ENCODE data around the gene ZNF79. TPM values are rescaled to one million over a fixed set of nuclear protein-coding genes. Genes with fewer than 3 reads are reported as not detected.
"Not testable (repeated sequence)": the region's sequence is repeated elsewhere in the genome, so short reads cannot be mapped to it uniquely, and the experiment has no call there.

Gene ZNF79
- total RNA-seq, 1 donor from 2014 or later: 14.1 TPM

DNA sequence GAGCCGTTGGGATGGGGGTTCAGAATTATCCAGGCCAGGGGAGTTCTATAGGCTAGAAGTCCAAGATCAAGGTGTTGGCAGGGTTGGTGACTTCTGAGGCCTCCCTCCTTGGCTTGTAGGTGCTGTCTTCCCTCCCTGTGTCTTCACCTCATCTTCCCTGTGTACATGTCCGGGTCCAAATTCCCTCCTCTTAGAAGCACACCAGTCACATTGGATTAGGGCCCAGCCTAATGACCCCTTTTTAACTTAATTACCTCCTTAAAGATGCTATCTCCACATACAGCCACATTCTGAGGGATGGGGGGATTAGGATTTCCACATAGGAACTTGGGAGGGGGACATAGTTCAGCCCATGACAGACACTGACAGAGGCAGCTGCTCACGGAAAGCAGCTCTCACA is 39.2 kb downstream of the ZNF79 start:
- Mint-ChIP-seq H3K4me3 (no peak overlapping the region), H3K27ac (peak overlapping the region; percentile 70), H3K36me3 (peaks cover 9% of the 10 kb centered on the region), H3K4me1 (ENCODE audit: unreplicated experiment) (peaks cover 9% of the 10 kb centered on the region), H3K27me3 (no peaks in the 10 kb centered on the region), H3K9me3 (no peaks in the 10 kb centered on the region)
- TF ChIP-seq, protein P1, sequence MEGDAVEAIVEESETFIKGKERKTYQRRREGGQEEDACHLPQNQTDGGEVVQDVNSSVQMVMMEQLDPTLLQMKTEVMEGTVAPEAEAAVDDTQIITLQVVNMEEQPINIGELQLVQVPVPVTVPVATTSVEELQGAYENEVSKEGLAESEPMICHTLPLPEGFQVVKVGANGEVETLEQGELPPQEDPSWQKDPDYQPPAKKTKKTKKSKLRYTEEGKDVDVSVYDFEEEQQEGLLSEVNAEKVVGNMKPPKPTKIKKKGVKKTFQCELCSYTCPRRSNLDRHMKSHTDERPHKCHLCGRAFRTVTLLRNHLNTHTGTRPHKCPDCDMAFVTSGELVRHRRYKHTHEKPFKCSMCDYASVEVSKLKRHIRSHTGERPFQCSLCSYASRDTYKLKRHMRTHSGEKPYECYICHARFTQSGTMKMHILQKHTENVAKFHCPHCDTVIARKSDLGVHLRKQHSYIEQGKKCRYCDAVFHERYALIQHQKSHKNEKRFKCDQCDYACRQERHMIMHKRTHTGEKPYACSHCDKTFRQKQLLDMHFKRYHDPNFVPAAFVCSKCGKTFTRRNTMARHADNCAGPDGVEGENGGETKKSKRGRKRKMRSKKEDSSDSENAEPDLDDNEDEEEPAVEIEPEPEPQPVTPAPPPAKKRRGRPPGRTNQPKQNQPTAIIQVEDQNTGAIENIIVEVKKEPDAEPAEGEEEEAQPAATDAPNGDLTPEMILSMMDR (conservative IDR thresholded peaks at IDR 0.05): no peak
- no peak for DNase-seq (ENCODE audit: extremely low spot score, unreplicated experiment)

DNA sequence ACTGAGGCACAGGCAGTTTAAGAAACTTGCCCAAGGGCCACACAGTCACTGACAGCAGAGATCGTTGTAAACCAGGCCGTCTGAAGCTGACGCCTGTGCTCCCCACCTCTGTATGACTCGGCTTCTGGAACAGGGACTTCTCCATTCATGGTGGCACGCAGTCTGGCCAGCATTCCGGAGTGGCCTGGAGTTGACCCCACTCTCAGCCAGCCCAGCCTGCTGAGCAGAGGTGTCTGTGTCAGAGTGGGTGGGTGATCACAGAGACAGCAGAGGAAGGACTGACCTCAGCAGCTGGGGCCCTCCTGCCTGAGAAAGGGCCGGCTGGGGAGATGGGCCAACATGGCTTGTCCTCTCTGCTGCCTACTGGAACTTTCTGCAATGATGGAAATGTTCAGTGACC is 39.7 kb downstream of the ZNF79 start:
- Mint-ChIP-seq H3K36me3 (peaks cover 9% of the 10 kb centered on the region), H3K27ac (peak overlapping the region; percentile 70), H3K4me1 (ENCODE audit: unreplicated experiment) (peaks cover 9% of the 10 kb centered on the region), H3K9me3 (no peaks in the 10 kb centered on the region), H3K27me3 (no peaks in the 10 kb centered on the region), H3K4me3 (no peak overlapping the region)
- TF ChIP-seq, protein P1 (conservative IDR thresholded peaks at IDR 0.05): no peak
- no peak for DNase-seq (ENCODE audit: extremely low spot score, unreplicated experiment)

DNA sequence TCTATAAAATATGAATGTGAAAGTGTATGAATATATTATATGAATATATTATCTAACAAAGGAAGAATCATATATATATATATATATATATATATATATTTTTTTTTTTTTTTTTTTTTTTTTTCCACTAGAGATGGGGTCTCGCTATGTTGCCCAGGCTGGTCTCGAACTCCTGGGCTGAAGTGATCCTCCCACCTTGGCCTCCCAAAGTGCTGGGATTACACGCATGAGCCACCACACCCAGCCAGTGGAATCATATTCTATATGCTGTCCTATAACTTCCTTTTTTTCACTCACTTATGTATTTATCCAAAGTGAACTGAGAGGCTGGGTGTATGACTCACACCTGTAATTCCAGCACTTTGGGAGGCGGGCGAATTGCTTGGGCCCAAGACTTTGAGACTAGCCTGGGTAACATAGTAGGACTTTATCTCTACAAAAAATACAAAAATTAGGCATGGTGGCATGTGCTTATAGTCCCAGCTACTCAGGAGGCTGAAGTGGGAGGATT is 42.3 kb downstream of the ZNF79 start:
- H3K4me3 Mint-ChIP-seq; H3K9me3 Mint-ChIP-seq; DNase-seq (ENCODE audit: extremely low spot score, unreplicated experiment); H3K27ac Mint-ChIP-seq; H3K36me3 Mint-ChIP-seq; H3K4me1 Mint-ChIP-seq (ENCODE audit: unreplicated experiment); H3K27me3 Mint-ChIP-seq: not testable (repeated sequence)

DNA sequence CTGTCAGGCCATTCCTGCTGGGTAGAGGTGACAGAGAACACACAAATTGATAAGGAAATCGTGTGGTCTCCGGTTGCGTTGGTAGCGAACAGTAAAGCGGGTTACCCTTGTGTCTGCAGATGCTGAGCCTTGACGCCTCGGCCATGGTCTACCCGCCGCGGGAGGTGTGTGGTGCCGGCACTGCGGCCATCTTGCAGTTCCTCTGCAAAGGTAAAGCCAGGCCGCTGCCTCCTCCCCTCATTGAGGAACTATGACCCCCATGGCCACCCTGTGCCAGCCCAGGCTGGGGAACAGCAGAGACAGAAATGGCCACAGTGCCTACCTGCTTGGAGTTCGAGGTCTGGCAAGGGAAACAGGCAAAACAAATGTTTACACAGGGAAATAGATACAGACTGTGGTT is 43.4 kb downstream of the ZNF79 start:
- Mint-ChIP-seq H3K9me3 (no peaks in the 10 kb centered on the region), H3K4me1 (ENCODE audit: unreplicated experiment) (peaks cover 9% of the 10 kb centered on the region), H3K27ac (peak overlapping the region; percentile 63), H3K27me3 (no peaks in the 10 kb centered on the region), H3K4me3 (no peak overlapping the region), H3K36me3 (peaks cover 10% of the 10 kb centered on the region)
- TF ChIP-seq, protein P1 (conservative IDR thresholded peaks at IDR 0.05): no peak
- no peak for DNase-seq (ENCODE audit: extremely low spot score, unreplicated experiment)

DNA sequence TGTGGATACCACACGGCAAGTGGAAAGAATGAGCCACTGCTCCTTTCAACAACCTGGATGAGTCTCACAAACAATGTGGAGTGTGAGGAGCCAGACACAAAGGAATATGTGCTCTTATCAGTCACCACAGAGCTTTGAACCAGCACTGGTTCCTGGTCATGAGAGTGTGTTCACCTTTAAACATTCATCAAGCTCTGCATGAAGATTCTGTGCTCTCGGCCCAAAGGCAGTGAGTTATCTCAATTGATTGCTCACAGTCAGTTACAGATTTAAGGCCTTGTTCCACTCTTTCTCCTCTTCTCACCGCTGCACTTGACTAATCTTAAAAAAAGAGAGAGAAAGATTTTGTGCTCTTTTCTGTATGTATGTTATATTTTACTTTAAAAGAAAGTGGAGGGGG is 46.5 kb downstream of the ZNF79 start:
- TF ChIP-seq, protein P1 (conservative IDR thresholded peaks at IDR 0.05): no peak

DNA sequence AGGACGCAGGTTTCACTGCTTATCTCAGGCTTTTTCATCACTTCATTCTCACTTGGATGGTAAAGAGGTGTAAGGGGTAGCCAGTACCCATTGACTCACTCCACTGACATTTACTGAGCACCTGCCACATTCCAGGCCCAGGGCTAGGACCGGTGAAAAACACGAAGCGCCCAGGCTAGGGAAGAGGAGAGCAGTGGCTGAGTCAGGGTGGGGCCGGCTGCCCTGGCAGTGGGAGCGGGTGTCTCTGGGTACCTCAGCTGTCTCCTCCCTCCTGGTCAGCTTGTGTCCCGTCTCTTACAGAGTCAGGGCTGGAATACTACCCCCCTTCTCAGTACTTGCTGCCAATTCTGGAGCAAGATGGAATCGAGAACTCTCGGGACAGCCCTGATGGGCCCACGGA is 49.3 kb downstream of the ZNF79 start:
- Mint-ChIP-seq H3K36me3 (peaks cover 8% of the 10 kb centered on the region), H3K4me1 (ENCODE audit: unreplicated experiment) (no peaks in the 10 kb centered on the region), H3K4me3 (no peak overlapping the region), H3K27ac (no peak overlapping the region), H3K9me3 (no peaks in the 10 kb centered on the region), H3K27me3 (no peaks in the 10 kb centered on the region)
- DNase-seq (ENCODE audit: extremely low spot score, unreplicated experiment): no peak
- TF ChIP-seq, protein P1 (conservative IDR thresholded peaks at IDR 0.05): no peak

More for the DNA sequence above, 46.5 kb downstream of the ZNF79 start:
- Mint-ChIP-seq H3K9me3 (no peaks in the 10 kb centered on the region), H3K27me3 (no peaks in the 10 kb centered on the region), H3K4me1 (ENCODE audit: unreplicated experiment) (peaks cover 4% of the 10 kb centered on the region), H3K27ac (no peak overlapping the region), H3K36me3 (peaks cover 17% of the 10 kb centered on the region), H3K4me3 (no peak overlapping the region)
- no peak for DNase-seq (ENCODE audit: extremely low spot score, unreplicated experiment)

Data from type B pancreatic cell (in vitro differentiated cells).